Keratinocyte (primary cell): Measurements from ENCODE around the gene CD37. TPM values are rescaled to one million over a fixed set of nuclear protein-coding genes. Genes with fewer than 3 reads are reported as not detected.

Experiments
- DNase-seq: peaks from one replicate; pipeline ENCODE4 v3.0.0-alpha.2; 2011; ENCODE audit warnings: low read depth, missing footprints, low spot score
- FAIRE-seq: peaks from 2 replicates; lab custom pipeline; 2011; peaks lifted over from hg19 to GRCh38; lab: Jason Lieb, UNC
- H2AFZ ChIP-seq: 2 replicates; pipeline ENCODE4 v1.6.0; 2012; ENCODE audit warnings: low read length, control low read depth, inconsistent platforms; ENCODE audit not compliant: control insufficient read depth
- H3K27ac ChIP-seq: 2 replicates; pipeline ENCODE4 v1.5.1; 2011; ENCODE audit warnings: low read length; ENCODE audit not compliant: control insufficient read depth, insufficient read depth
- H3K27me3 ChIP-seq: 3 replicates; pipeline ENCODE4 v1.6.0; 2011; ENCODE audit warnings: low read length; ENCODE audit not compliant: control insufficient read depth, insufficient read depth; ENCODE audit errors: extremely low read depth
- H3K36me3 ChIP-seq, 2 experiments: 2 replicates in 1 of 2; 3 replicates in 1 of 2; pipeline ENCODE4 v1.5.1; 2011; ENCODE audit warnings: low read length in 2 of 2, mild to moderate bottlenecking in 1 of 2; ENCODE audit not compliant: control insufficient read depth in 2 of 2, insufficient read depth in 2 of 2; ENCODE audit errors: extremely low read depth in 1 of 2
- H3K4me1 ChIP-seq: 3 replicates; pipeline ENCODE4 v1.5.1; 2011; ENCODE audit warnings: low read length; ENCODE audit not compliant: control insufficient read depth, insufficient read depth; ENCODE audit errors: extremely low read depth
- H3K4me2 ChIP-seq: 3 replicates; pipeline ENCODE4 v1.6.0; 2011; ENCODE audit warnings: low read depth, low read length; ENCODE audit not compliant: control insufficient read depth, insufficient read depth; ENCODE audit errors: extremely low read depth
- H3K4me3 ChIP-seq, 3 experiments: fragments of 200-600 bp in 1 of 3; sonication (generic) in 1 of 3; 2 replicates in 2 of 3; 3 replicates in 1 of 3; pipeline ENCODE4 v1.5.1; 2011 to 2016; ENCODE audit warnings: low read length in 3 of 3, mild to moderate bottlenecking in 3 of 3, control low read depth in 2 of 3, inconsistent platforms in 1 of 3, low read depth in 1 of 3, mixed read lengths in 1 of 3, mixed run types in 1 of 3, moderate library complexity in 1 of 3; ENCODE audit not compliant: control insufficient read depth in 2 of 3, insufficient read depth in 2 of 3; ENCODE audit errors: extremely low read depth in 1 of 3
- H3K79me2 ChIP-seq: 2 replicates; pipeline ENCODE4 v1.6.0; 2012; ENCODE audit warnings: low read length; ENCODE audit not compliant: control insufficient read depth, insufficient read depth
- H3K9ac ChIP-seq: 3 replicates; pipeline ENCODE4 v1.6.0; 2011; ENCODE audit warnings: low read length; ENCODE audit not compliant: control insufficient read depth, insufficient read depth; ENCODE audit errors: extremely low read depth
- H3K9me1 ChIP-seq: 3 replicates; pipeline ENCODE4 v1.6.0; 2011; ENCODE audit warnings: low read length; ENCODE audit not compliant: control insufficient read depth, insufficient read depth; ENCODE audit errors: extremely low read depth
- H3K9me3 ChIP-seq: 2 replicates; pipeline ENCODE4 v1.5.1; 2012; ENCODE audit warnings: low read depth, low read length; ENCODE audit not compliant: control insufficient read depth
- H4K20me1 ChIP-seq: 3 replicates; pipeline ENCODE4 v1.6.0; 2011; ENCODE audit warnings: low read length; ENCODE audit not compliant: control insufficient read depth, insufficient read depth; ENCODE audit errors: extremely low read depth
- EZH2 ChIP-seq: IDR thresholded peaks from one replicate; pipeline ENCODE4 v1.6.1; 2012; ENCODE audit warnings: inconsistent platforms, mild to moderate bottlenecking, low read length, moderate library complexity
- dilution Hi-C: fragments of 300-500 bp; cut with MboI; formaldehyde crosslinking; loops from one replicate; pipeline ENCODE4 v1.7.0; 2020; ENCODE audit warnings: low sequenced_read_pairs; ENCODE audit not compliant: extremely low pct_ligation_motif_present
- polyA plus RNA-seq, 5 experiments: library from polyadenylated mRNA; depleted of rRNA in 3 of 5; stranded (reverse) in 3 of 5; stranded (forward) in 1 of 5; unstranded in 1 of 5; fragments of >200 nt; gene quantifications; 1 replicate in 1 of 5; 2 replicates in 3 of 5; 3 replicates in 1 of 5; pipeline versions ENCODE4 v1.2.1 to v1.2.3, GENCODE V29; 2011 to 2012; ENCODE audit warnings: missing spikeins in 2 of 5, low read depth in 1 of 5, low replicate concordance in 1 of 5
- TF ChIP-seq, protein P1 (sequence below), 3 experiments: IDR thresholded peaks in 1 of 3; conservative IDR thresholded peaks in 1 of 3; optimal IDR thresholded peaks in 1 of 3; 2 replicates in 2 of 3; 3 replicates in 1 of 3; pipeline versions ENCODE3 to v1.5.1; 2011; ENCODE audit warnings: low read length in 3 of 3, mild to moderate bottlenecking in 3 of 3, moderate library complexity in 2 of 3, control low read depth in 1 of 3, inconsistent platforms in 1 of 3; ENCODE audit not compliant: insufficient read depth in 2 of 3; ENCODE audit errors: extremely low read depth in 1 of 3

CD37 gene
- polyA plus RNA-seq, 1 donor (not counting 4 experiments of a cell fraction or from before 2014, with no cell fraction given): not detected

DNA sequence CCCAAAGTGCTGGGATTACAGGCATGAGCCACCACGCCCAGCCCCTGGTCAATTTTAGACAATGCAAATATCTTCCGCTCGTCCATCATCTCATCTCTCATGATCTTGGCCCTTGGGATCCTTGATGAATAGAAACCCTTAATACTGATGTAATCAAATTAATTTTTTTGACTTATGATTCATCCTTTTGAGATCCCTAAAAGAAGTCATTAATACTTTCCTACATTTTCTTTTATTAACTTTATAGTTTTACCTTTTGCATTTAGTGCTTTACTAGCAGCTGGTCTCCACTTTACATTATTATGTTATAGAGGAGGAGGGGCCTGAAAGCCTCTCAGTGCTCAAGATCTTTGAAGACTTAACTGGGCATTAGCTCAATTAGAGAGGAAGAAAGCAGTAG, 45.2 kb downstream of the CD37 start:
- no peaks in the 10 kb centered on the region for H3K36me3 ChIP-seq
- no peaks in the 10 kb centered on the region for H3K27me3 ChIP-seq
- H2AFZ ChIP-seq: no peak overlapping the region
- H3K4me2 ChIP-seq: no peak overlapping the region
- no peaks in the 10 kb centered on the region for H3K9me1 ChIP-seq
- no peak overlapping the region for H3K9ac ChIP-seq
- dilution Hi-C loops: no loop called here
- no peak overlapping the region for H3K4me3 ChIP-seq
- DNase-seq (no peak), FAIRE-seq (no peak)
- no peaks in the 10 kb centered on the region for H4K20me1 ChIP-seq
- H3K9me3 ChIP-seq: no peaks in the 10 kb centered on the region
- no peak for TF ChIP-seq EZH2
- TF ChIP-seq, protein P1, sequence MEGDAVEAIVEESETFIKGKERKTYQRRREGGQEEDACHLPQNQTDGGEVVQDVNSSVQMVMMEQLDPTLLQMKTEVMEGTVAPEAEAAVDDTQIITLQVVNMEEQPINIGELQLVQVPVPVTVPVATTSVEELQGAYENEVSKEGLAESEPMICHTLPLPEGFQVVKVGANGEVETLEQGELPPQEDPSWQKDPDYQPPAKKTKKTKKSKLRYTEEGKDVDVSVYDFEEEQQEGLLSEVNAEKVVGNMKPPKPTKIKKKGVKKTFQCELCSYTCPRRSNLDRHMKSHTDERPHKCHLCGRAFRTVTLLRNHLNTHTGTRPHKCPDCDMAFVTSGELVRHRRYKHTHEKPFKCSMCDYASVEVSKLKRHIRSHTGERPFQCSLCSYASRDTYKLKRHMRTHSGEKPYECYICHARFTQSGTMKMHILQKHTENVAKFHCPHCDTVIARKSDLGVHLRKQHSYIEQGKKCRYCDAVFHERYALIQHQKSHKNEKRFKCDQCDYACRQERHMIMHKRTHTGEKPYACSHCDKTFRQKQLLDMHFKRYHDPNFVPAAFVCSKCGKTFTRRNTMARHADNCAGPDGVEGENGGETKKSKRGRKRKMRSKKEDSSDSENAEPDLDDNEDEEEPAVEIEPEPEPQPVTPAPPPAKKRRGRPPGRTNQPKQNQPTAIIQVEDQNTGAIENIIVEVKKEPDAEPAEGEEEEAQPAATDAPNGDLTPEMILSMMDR (optimal IDR thresholded peaks at IDR 0.05 in 1 of 3, IDR thresholded peaks at IDR 0.05 in 1 of 3, conservative IDR thresholded peaks at IDR 0.05 in 1 of 3; ENCODE audit: extremely low read depth in 1 of 3, insufficient read depth in 2 of 3, low read length in 3 of 3): no peak
- no peaks in the 10 kb centered on the region for H3K4me1 ChIP-seq
- H3K27ac ChIP-seq: no peak overlapping the region
- H3K79me2 ChIP-seq: no peaks in the 10 kb centered on the region

DNA sequence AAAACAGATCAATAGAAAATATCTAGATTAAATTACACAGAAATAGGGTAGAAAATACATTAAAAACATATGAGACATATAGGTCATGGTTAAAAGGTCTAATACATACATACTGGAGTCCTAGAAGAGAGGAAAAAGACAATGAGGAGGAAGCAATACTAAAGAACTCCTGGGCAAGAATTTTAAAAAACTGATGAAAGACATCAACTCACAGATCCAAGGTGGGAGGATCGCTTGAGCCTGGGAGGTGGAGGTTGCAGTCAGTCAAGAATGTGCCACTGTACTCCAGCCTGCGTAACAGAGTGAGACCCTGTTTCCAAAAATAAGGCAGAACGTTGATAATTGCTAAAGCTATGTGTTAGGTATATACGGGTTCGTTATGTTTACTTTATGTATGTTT, 47.4 kb downstream of the CD37 start:
- H3K9ac ChIP-seq: no peak overlapping the region
- H3K9me1 ChIP-seq: no peaks in the 10 kb centered on the region
- FAIRE-seq: no peak
- no peaks in the 10 kb centered on the region for H3K4me1 ChIP-seq
- H3K4me2 ChIP-seq: no peak overlapping the region
- no peaks in the 10 kb centered on the region for H3K36me3 ChIP-seq
- H3K4me3 ChIP-seq: no peak overlapping the region
- dilution Hi-C loops: no loop called here
- H3K9me3 ChIP-seq: no peaks in the 10 kb centered on the region
- no peak for DNase-seq
- H3K27ac ChIP-seq: no peak overlapping the region
- H3K79me2 ChIP-seq: no peaks in the 10 kb centered on the region
- H3K27me3 ChIP-seq: no peaks in the 10 kb centered on the region
- TF ChIP-seq, protein P1 (optimal IDR thresholded peaks at IDR 0.05 in 1 of 3, IDR thresholded peaks at IDR 0.05 in 1 of 3, conservative IDR thresholded peaks at IDR 0.05 in 1 of 3; ENCODE audit: extremely low read depth in 1 of 3, insufficient read depth in 2 of 3, low read length in 3 of 3): no peak
- no peak for TF ChIP-seq EZH2
- no peaks in the 10 kb centered on the region for H4K20me1 ChIP-seq
- no peak overlapping the region for H2AFZ ChIP-seq
